ENCODE data around the gene CALHM6.

The CALHM6 gene

GRCh38 chr6:116433206-116433712 lies 27.9 kb upstream of the CALHM6 start:
- in situ Hi-C loops (cut with HindIII; ENCODE audit: low sequenced_read_pairs), result no loop called here
- DNase-seq (ENCODE audit: low read depth), result no peak
- TF ChIP-seq CTCF (IDR thresholded peaks at IDR 0.05; ENCODE audit: low read depth, low read length, missing control alignments), result no peak
- no peak overlapping the region for H3K4me3 ChIP-seq (ENCODE audit: low read depth, low read length)

GRCh38 chr6:116434056-116434725 lies 27.0 kb upstream of the CALHM6 start:
- no peak overlapping the region for H3K4me3 ChIP-seq (ENCODE audit: low read depth, low read length)
- no peak for TF ChIP-seq CTCF (IDR thresholded peaks at IDR 0.05; ENCODE audit: low read depth, low read length, missing control alignments)
- DNase-seq (ENCODE audit: low read depth), result no peak
- in situ Hi-C loops (cut with HindIII; ENCODE audit: low sequenced_read_pairs), result no loop called here

- DNase-seq (ENCODE audit: low read depth), result no peak
- no peak for TF ChIP-seq CTCF (IDR thresholded peaks at IDR 0.05; ENCODE audit: low read depth, low read length, missing control alignments)
- in situ Hi-C loops (cut with HindIII; ENCODE audit: low sequenced_read_pairs), result no loop called here
- H3K4me3 ChIP-seq (ENCODE audit: low read depth, low read length), result no peak overlapping the region
Observed at GRCh38 chr6:116436586-116436985, 24.6 kb upstream of the CALHM6 start.

GRCh38 chr6:116437656-116438055 lies 23.5 kb upstream of the CALHM6 start:
- DNase-seq (ENCODE audit: low read depth), result no peak
- no peak overlapping the region for H3K4me3 ChIP-seq (ENCODE audit: low read depth, low read length)
- in situ Hi-C loops (cut with HindIII; ENCODE audit: low sequenced_read_pairs), result no loop called here
- TF ChIP-seq CTCF (IDR thresholded peaks at IDR 0.05; ENCODE audit: low read depth, low read length, missing control alignments), result no peak

- no peak for DNase-seq (ENCODE audit: low read depth)
- in situ Hi-C loops (cut with HindIII; ENCODE audit: low sequenced_read_pairs), result no loop called here
- H3K4me3 ChIP-seq (ENCODE audit: low read depth, low read length), result no peak overlapping the region
- no peak for TF ChIP-seq CTCF (IDR thresholded peaks at IDR 0.05; ENCODE audit: low read depth, low read length, missing control alignments)
Observed at GRCh38 chr6:116438590-116439448, 22.4 kb upstream of the CALHM6 start.

GRCh38 chr6:116439522-116440051 lies 21.6 kb upstream of the CALHM6 start:
- TF ChIP-seq CTCF (IDR thresholded peaks at IDR 0.05; ENCODE audit: low read depth, low read length, missing control alignments), result no peak
- DNase-seq (ENCODE audit: low read depth), result no peak
- no peak overlapping the region for H3K4me3 ChIP-seq (ENCODE audit: low read depth, low read length)
- in situ Hi-C loops (cut with HindIII; ENCODE audit: low sequenced_read_pairs), result no loop called here

All from astrocyte of the cerebellum (primary cell).